LHCN-M2 (cell line): ENCODE data around the gene HAUS5. TPM values are rescaled to one million over a fixed set of nuclear protein-coding genes. Genes with fewer than 3 reads are reported as not detected.
A peak's percentile ranks its signal among the peaks of the same experiment; 100 is the strongest.

Experiments
- DNase-seq: peaks from one replicate; pipeline ENCODE4 v3.0.0-alpha.2; 2012; ENCODE audit warnings: low read depth
- total RNA-seq: library from RNA; depleted of rRNA; stranded (reverse); fragments of >200 nt; gene quantifications from 2 replicates; pipeline ENCODE4 v1.2.3, GENCODE V29; 2014; rRNA removed

The HAUS5 gene
- total RNA-seq, 1 experiment from 2014 or later: 17.4 TPM

GRCh38 chr19:35671818-35672217 is 59.3 kb downstream of the HAUS5 start:
- no peak for DNase-seq

DNA sequence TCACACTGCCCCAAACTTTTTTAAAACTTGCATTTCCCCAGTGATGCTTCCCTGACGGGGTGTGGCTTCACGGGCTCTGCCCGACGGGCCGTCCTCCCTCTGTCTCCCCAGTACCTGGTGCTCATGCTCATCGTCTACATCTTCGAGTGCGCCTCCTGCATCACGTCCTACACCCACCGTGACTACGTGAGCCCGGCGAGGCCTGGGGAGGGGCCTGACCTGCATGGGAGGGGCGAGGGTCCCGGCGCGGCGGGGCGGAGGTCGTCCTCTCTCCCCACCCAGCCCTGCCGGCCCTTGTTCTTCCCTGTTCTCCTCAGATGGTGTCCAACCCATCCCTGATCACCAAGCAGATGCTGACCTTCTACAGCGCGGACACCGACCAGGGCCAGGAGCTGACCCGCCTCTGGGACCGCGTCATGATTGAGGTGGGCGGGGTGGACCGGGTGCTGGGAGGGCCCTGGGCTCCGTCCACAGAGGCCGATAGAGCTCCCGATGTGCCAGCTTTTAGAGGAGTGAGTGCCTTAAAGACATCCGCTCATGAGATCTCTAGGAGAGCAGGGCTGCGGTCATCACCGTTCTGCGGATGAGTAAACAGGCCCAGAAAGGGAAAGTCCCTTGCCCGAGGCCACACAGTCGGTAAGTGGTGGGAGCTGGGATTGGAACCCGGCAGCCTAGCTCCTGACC is 60.7 kb downstream of the HAUS5 start:
- peak; percentile 46 for DNase-seq

Other genes starting within 250 kb of the HAUS5 start
- not detected in 2 replicates for gene GPR42, start 241.7 kb upstream of the HAUS5 start, total RNA-seq
- gene FFAR2, start 164.5 kb upstream of the HAUS5 start, total RNA-seq: not detected in 2 replicates
- not detected in 2 replicates for gene KRTDAP, start 122.3 kb upstream of the HAUS5 start, total RNA-seq
- gene DMKN, start 99.1 kb upstream of the HAUS5 start, total RNA-seq: 0.29 and 1.1 TPM in 2 replicates
- gene SBSN, start 84.4 kb upstream of the HAUS5 start, total RNA-seq: 0.77 TPM in 1 of 2 replicates, not detected in the other
- gene GAPDHS, start 79.3 kb upstream of the HAUS5 start, total RNA-seq: not detected in 2 replicates
- gene TMEM147, start 67.1 kb upstream of the HAUS5 start, total RNA-seq: 106 and 114 TPM in 2 replicates
- gene ATP4A, start 49.1 kb upstream of the HAUS5 start, total RNA-seq: not detected in 2 replicates
- not detected in 2 replicates for gene PMIS2, start 26.6 kb upstream of the HAUS5 start, total RNA-seq
- 101 and 103 TPM in 2 replicates for gene RBM42, start 16.3 kb downstream of the HAUS5 start, total RNA-seq
- gene ETV2, start 29.0 kb downstream of the HAUS5 start, total RNA-seq: 0.46 and 1.5 TPM in 2 replicates
- gene COX6B1, start 35.6 kb downstream of the HAUS5 start, total RNA-seq: 383 and 482 TPM in 2 replicates
- gene UPK1A, start 53.8 kb downstream of the HAUS5 start, total RNA-seq: 0.17 TPM in 1 of 2 replicates, not detected in the other
- gene ZBTB32, start 91.8 kb downstream of the HAUS5 start, total RNA-seq: not detected in 2 replicates
- gene KMT2B, start 105.3 kb downstream of the HAUS5 start, total RNA-seq: 9.8 and 10.8 TPM in 2 replicates
- gene IGFLR1, start 129.7 kb downstream of the HAUS5 start, total RNA-seq: 5.1 and 11.7 TPM in 2 replicates
- gene U2AF1L4, start 132.7 kb downstream of the HAUS5 start, total RNA-seq: 12.2 and 12.4 TPM in 2 replicates
- 35.2 and 35.6 TPM in 2 replicates for gene PSENEN, start 132.9 kb downstream of the HAUS5 start, total RNA-seq
- gene LIN37, start 135.8 kb downstream of the HAUS5 start, total RNA-seq: 16.9 and 18.7 TPM in 2 replicates
- 0.29 TPM in 1 of 2 replicates, not detected in the other for gene HSPB6, start 144.3 kb downstream of the HAUS5 start, total RNA-seq
- 7.2 and 8.2 TPM in 2 replicates for gene PROSER3, start 145.4 kb downstream of the HAUS5 start, total RNA-seq
- gene ARHGAP33, start 162.8 kb downstream of the HAUS5 start, total RNA-seq: 6.4 and 6.6 TPM in 2 replicates
- not detected in 2 replicates for gene PRODH2, start 200.1 kb downstream of the HAUS5 start, total RNA-seq
- not detected in 2 replicates for gene NPHS1, start 239.8 kb downstream of the HAUS5 start, total RNA-seq
- gene KIRREL2, start 244.2 kb downstream of the HAUS5 start, total RNA-seq: not detected in 2 replicates